ENCODE measurements around the gene DIP2B. TPM values are rescaled to one million over a fixed set of nuclear protein-coding genes. Genes with fewer than 3 reads are reported as not detected.

The DIP2B gene
- total RNA-seq, 1 experiment from 2014 or later, result 29.4 TPM

DNA sequence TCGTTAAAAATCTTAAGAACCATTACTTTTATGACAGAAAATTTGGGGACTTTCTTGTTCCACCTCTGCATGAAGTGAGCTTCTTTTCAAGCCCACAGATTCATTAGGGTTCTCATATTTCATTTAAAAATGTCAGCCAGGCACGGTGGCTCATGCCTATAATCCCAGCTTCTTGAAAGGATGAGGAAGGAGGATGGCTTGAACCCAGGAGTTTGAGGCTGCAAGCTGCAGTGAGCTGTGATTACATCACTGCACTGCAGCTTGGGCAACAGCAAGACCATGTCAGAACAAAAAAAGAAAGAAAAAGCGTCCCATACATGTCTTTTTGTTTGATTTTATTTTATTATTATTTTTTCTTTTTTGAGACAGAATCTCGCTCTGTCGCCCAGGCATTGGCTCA is 215.7 kb downstream of the DIP2B start:
- no peak for DNase-seq
- intact Hi-C loops (cut with micrococcal nuclease; ENCODE audit: unreplicated experiment), result no loop called here
- CTCF ChIA-PET, result interaction anchor here (0.7 kb wide), 1 partner anchor 216 kb away, joined by 7 read pairs; no protein-coding TSS in a partner anchor
- H3K79me2 ChIP-seq (ENCODE audit: low read depth), result no peaks in the 10 kb centered on the region
- H4K20me1 ChIP-seq (ENCODE audit: insufficient read depth), result no peaks in the 10 kb centered on the region
- H3K27me3 ChIP-seq (ENCODE audit: insufficient read depth, low read depth), result no peaks in the 10 kb centered on the region
- no peaks in the 10 kb centered on the region for H3K4me1 ChIP-seq (replicated peaks; ENCODE audit: insufficient read depth)
- no peak for TF ChIP-seq EZH2 (IDR thresholded peaks at IDR 0.05; ENCODE audit: low read depth)
- TF ChIP-seq, protein P1, sequence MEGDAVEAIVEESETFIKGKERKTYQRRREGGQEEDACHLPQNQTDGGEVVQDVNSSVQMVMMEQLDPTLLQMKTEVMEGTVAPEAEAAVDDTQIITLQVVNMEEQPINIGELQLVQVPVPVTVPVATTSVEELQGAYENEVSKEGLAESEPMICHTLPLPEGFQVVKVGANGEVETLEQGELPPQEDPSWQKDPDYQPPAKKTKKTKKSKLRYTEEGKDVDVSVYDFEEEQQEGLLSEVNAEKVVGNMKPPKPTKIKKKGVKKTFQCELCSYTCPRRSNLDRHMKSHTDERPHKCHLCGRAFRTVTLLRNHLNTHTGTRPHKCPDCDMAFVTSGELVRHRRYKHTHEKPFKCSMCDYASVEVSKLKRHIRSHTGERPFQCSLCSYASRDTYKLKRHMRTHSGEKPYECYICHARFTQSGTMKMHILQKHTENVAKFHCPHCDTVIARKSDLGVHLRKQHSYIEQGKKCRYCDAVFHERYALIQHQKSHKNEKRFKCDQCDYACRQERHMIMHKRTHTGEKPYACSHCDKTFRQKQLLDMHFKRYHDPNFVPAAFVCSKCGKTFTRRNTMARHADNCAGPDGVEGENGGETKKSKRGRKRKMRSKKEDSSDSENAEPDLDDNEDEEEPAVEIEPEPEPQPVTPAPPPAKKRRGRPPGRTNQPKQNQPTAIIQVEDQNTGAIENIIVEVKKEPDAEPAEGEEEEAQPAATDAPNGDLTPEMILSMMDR (conservative IDR thresholded peaks at IDR 0.05), result no peak
- no peak overlapping the region for H3K4me2 ChIP-seq
- no TSS peak for BruUV-seq (replicated peaks)
- no peaks in the 10 kb centered on the region for H3K9me2 ChIP-seq (ENCODE audit: insufficient read depth)
- no peaks in the 10 kb centered on the region for H3K9me3 ChIP-seq (ENCODE audit: insufficient read depth, low read depth)
- H3F3A ChIP-seq (ENCODE audit: insufficient read depth, low read depth), result 0 out of 2 replicates have a peak, but pooled peaks cover 2% of the 10 kb centered on the region
- no peak overlapping the region for H3K4me3 ChIP-seq
- no peak overlapping the region for H3K27ac ChIP-seq
- H3K36me3 ChIP-seq (ENCODE audit: low read depth), result peaks cover 14% of the 10 kb centered on the region
- POLR2A ChIA-PET (ENCODE audit: unreplicated experiment), result no interaction called here
- H2AFZ ChIP-seq, result no peak overlapping the region

GRCh38 chr12:50723865-50724264 is 219.1 kb downstream of the DIP2B start:
- ChIA-PET POLR2A (ENCODE audit: unreplicated experiment) (no interaction called here), CTCF (no interaction called here)
- Histone ChIP-seq H3K79me2 (ENCODE audit: low read depth) (no peaks in the 10 kb centered on the region), H3K27ac (no peak overlapping the region), H3K4me1 (replicated peaks; ENCODE audit: insufficient read depth) (no peaks in the 10 kb centered on the region), H3K4me3 (no peak overlapping the region), H3K36me3 (ENCODE audit: low read depth) (peaks cover 38% of the 10 kb centered on the region), H4K20me1 (ENCODE audit: insufficient read depth) (no peaks in the 10 kb centered on the region), H3K9me3 (ENCODE audit: insufficient read depth, low read depth) (no peaks in the 10 kb centered on the region), H3F3A (ENCODE audit: insufficient read depth, low read depth) (peaks cover 4% of the 10 kb centered on the region; the same call in 1 of the 2 replicates), H3K27me3 (ENCODE audit: insufficient read depth, low read depth) (no peaks in the 10 kb centered on the region), H3K4me2 (no peak overlapping the region), H3K9me2 (ENCODE audit: insufficient read depth) (no peaks in the 10 kb centered on the region), H2AFZ (no peak overlapping the region)
- no peak for TF ChIP-seq EZH2 (IDR thresholded peaks at IDR 0.05; ENCODE audit: low read depth)
- TF ChIP-seq, protein P1 (conservative IDR thresholded peaks at IDR 0.05), result no peak
- no TSS peak for BruUV-seq (replicated peaks)
- intact Hi-C loops (cut with micrococcal nuclease; ENCODE audit: unreplicated experiment), result no loop called here
- no peak for DNase-seq

GRCh38 chr12:50725011-50725942 is 220.5 kb downstream of the DIP2B start:
- Histone ChIP-seq H3F3A (ENCODE audit: insufficient read depth, low read depth) (peaks cover 4% of the 10 kb centered on the region; the same call in 1 of the 2 replicates), H3K4me3 (no peak overlapping the region), H2AFZ (no peak overlapping the region), H3K4me1 (replicated peaks; ENCODE audit: insufficient read depth) (no peaks in the 10 kb centered on the region), H3K9me3 (ENCODE audit: insufficient read depth, low read depth) (no peaks in the 10 kb centered on the region), H3K9me2 (ENCODE audit: insufficient read depth) (no peaks in the 10 kb centered on the region), H4K20me1 (ENCODE audit: insufficient read depth) (no peaks in the 10 kb centered on the region), H3K4me2 (no peak overlapping the region), H3K36me3 (ENCODE audit: low read depth) (peaks cover 45% of the 10 kb centered on the region), H3K79me2 (ENCODE audit: low read depth) (no peaks in the 10 kb centered on the region), H3K27ac (no peak overlapping the region), H3K27me3 (ENCODE audit: insufficient read depth, low read depth) (no peaks in the 10 kb centered on the region)
- no TSS peak for BruUV-seq (replicated peaks)
- POLR2A ChIA-PET (ENCODE audit: unreplicated experiment), result no interaction called here
- CTCF ChIA-PET, result no interaction called here
- intact Hi-C loops (cut with micrococcal nuclease; ENCODE audit: unreplicated experiment), result no loop called here
- DNase-seq, result no peak
- no peak for TF ChIP-seq EZH2 (IDR thresholded peaks at IDR 0.05; ENCODE audit: low read depth)
- TF ChIP-seq, protein P1 (conservative IDR thresholded peaks at IDR 0.05), result no peak

Data from PC-9 (cell line).